Endothelial cell of umbilical vein (primary cell): Measurements from ENCODE around the gene TSEN54.

Experiments used
- CTCF ChIP-seq, 2 donors: IDR thresholded peaks; 1 replicate in 1 of 2; 2 replicates in 1 of 2; pipeline ENCODE4 v1.5.1; 2011; ENCODE audit warnings: low read length in 2 of 2, mild to moderate bottlenecking in 2 of 2, moderate library complexity in 2 of 2, control low read depth in 1 of 2, inconsistent platforms in 1 of 2, low read depth in 1 of 2; ENCODE audit not compliant: insufficient read depth in 1 of 2; ENCODE audit errors: extremely low read depth in 1 of 2
- EZH2 ChIP-seq: IDR thresholded peaks from 2 replicates; pipeline ENCODE4 v1.6.1; 2012; ENCODE audit warnings: borderline replicate concordance, low read depth, mild to moderate bottlenecking, moderate library complexity, low read length, inconsistent platforms; ENCODE audit not compliant: severe bottlenecking
- FOS ChIP-seq: IDR thresholded peaks from 2 replicates; pipeline ENCODE4 v1.6.1; 2011; ENCODE audit warnings: mild to moderate bottlenecking, low read length, moderate library complexity, borderline replicate concordance; ENCODE audit not compliant: insufficient read depth
- MAX ChIP-seq: IDR thresholded peaks from 2 replicates; pipeline ENCODE4 v1.6.1; 2011; ENCODE audit not compliant: insufficient read depth, insufficient read length
- POLR2A ChIP-seq: IDR thresholded peaks from 2 replicates; pipeline ENCODE4 v1.6.1; 2012; ENCODE audit warnings: low read depth, mild to moderate bottlenecking, control low read depth, low read length
- POLR2AphosphoS5 ChIP-seq: IDR thresholded peaks from 2 replicates; pipeline ENCODE4 v1.6.1; 2012; ENCODE audit warnings: low read depth, mild to moderate bottlenecking, control low read depth, low read length, moderate library complexity; ENCODE audit not compliant: insufficient read depth

GRCh38 chr17:75542229-75542628 lies 25.9 kb downstream of the TSEN54 start:
- TF ChIP-seq CTCF (IDR thresholded peaks at IDR 0.05; ENCODE audit: extremely low read depth in 1 of 2, insufficient read depth in 1 of 2, low read depth in 1 of 2, low read length in 2 of 2): no peak
- no peak for TF ChIP-seq POLR2A
- no peak for TF ChIP-seq EZH2
- TF ChIP-seq POLR2AphosphoS5: no peak
- TF ChIP-seq FOS: no peak
- TF ChIP-seq MAX: no peak
